SKM-1 treated with dmso at 0.1 percent for 144 hours (cell line): Measurements from ENCODE around the gene LMTK3.
A peak's percentile ranks its signal among the peaks of the same experiment; 100 is the strongest.

ENCODE experiments used
- DNase-seq: peaks from one replicate; lab custom pipeline; 2025; ENCODE audit not compliant: unreplicated experiment; lab: John Stamatoyannopoulos, UW

Gene LMTK3

DNA sequence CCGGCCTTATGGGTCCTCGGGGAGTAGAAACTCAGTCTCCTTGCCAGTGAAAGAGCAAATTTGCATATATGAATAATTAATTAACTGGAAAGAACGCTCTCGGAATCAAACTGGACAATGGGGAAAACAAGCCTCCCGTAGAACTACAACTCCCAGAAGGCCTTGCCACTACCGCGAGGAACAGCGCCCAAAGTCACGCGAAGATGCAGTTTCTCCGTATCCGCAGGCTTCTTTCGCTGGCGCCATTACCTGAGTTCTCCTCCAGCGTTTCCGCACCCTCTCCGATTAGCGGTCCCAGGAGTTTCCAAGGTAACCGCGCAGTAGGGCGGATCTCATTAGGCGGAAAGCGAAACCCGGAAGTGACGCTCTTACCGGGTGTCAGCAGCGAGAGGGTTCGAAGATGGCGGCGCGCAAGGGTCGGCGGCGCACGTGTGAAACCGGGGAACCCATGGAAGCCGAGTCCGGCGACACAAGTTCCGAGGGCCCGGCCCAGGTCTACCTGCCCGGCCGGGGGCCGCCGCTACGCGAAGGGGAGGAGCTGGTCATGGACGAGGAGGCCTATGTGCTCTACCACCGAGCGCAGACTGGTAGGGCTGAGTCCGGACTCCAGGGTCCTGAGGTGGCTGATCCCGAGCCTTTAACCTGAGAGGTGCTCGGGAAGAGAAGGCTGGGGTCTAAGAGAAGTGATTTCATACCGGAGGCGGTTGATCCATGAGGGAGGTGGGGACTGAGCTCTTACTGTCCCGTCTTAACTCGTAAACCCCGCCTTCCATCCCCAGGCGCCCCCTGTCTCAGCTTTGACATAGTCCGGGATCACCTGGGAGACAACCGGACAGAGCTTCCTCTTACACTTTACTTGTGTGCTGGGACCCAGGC is 65.8 kb downstream of the LMTK3 start, which contains the start of gene GRWD1:
GRWD1 (plus strand) TSS at position 378 of the 876 bp plus-strand sequence; CDS start at position 401, 23 bp downstream.
- DNase-seq = peak; percentile 84

DNA sequence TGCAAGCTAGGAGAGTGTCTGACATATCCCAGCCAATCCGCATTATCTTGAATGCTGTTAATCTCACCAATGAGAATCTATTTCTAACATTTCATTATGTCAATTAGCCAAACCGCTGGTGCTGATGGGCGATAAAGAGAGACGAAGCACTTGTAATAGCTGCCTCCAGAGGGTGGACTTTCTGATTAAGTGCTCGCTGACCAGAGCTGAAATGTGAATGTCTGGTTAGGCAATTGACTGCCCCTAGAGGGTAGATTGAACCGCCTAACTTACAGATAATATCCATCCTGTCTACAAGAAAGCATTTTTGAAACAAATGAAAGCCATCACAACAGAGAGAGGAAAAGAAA is 66.4 kb downstream of the LMTK3 start:
- peak; percentile 46 for DNase-seq

DNA sequence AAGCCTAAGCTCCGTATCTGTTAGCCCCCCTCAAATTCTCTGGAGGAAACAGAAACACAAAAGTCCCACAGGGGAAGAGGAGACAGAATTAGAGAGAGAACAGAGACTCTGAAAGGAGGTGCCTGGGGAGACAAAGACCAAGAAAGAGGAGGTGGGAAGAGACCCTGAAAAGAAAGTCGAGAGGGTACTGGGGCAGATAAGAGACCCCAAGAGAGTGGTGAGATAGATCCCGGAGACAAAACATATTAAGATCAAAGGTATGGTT is 66.8 kb downstream of the LMTK3 start:
- DNase-seq = no peak

- DNase-seq = no peak
These were observed 67.3 kb downstream of the LMTK3 start for GRCh38 chr19:48444129-48444935.

GRCh38 chr19:48443731-48444128 is 67.9 kb downstream of the LMTK3 start:
- no peak for DNase-seq

GRCh38 chr19:48443256-48443655 is 68.4 kb downstream of the LMTK3 start:
- no peak for DNase-seq

GRCh38 chr19:48442116-48443035 is 69.3 kb downstream of the LMTK3 start:
- DNase-seq = no peak

DNA sequence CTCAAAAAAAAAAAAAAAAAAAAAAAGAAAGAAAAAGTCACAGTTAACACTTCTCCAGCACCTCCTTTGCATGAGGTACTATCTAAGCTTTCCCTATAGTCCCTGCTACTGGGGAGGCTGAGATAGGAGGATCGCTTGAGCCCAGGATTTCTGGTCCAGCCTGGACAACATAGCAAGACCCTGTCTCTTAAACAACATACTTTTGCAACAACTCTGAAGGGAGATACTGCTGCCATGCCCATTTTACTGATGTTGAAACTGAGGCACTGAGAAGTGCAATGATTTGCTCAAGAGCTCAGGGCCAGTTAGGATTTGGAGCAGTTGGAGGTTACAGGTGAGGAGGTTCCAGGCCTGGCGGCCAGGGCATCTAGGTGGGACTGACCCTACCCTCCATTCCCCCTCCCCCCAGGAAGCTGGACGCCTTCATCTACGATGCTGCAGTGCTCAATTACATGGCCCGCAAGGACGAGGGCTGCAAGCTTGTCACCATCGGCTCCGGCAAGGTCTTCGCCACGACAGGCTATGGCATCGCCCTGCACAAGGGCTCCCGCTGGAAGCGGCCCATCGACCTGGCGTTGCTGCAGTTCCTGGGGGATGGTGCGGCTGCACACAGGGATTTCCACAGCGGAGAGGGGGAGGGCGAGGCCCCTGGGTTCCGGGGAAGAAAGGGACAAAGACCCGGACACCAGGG is 70.1 kb downstream of the LMTK3 start:
- no peak for DNase-seq

DNA sequence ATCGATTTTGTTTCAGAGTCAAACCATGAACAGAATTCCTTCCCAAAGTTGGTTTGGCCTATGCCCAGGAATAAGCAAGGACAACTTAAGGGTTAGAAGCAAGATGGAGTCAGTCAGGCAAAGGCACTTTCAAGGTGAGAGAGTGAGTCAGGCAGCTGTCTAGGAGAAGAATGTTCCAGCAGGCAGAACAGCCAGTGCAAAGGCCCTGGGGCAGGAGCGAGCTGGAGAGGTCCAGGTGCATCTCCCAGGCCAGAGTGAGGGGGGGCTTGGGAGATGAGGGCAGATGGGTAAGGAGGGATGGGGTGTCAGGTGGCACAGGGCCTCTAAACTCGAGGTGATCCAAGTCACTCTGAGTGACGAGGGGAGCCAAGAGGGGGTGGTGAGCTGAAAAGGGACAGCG is 75.0 kb downstream of the LMTK3 start:
- no peak for DNase-seq
